Renal cortical epithelial cell (primary cell): ENCODE data around the gene KCNN3. TPM values are rescaled to one million over a fixed set of nuclear protein-coding genes. Genes with fewer than 3 reads are reported as not detected.

Source experiments
- DNase-seq: peaks from one replicate; pipeline ENCODE4 v3.0.0-alpha.2; 2011; ENCODE audit warnings: low read depth
- total RNA-seq: library from RNA; depleted of rRNA; stranded (reverse); fragments of >200 nt; gene quantifications from 2 replicates; pipeline ENCODE4 v1.2.3, GENCODE V29; 2014

Gene KCNN3
- total RNA-seq, 1 donor from 2014 or later = under 0.01 TPM

GRCh38 chr1:154816937-154817336 is 53.1 kb downstream of the KCNN3 start:
- no peak for DNase-seq

DNA sequence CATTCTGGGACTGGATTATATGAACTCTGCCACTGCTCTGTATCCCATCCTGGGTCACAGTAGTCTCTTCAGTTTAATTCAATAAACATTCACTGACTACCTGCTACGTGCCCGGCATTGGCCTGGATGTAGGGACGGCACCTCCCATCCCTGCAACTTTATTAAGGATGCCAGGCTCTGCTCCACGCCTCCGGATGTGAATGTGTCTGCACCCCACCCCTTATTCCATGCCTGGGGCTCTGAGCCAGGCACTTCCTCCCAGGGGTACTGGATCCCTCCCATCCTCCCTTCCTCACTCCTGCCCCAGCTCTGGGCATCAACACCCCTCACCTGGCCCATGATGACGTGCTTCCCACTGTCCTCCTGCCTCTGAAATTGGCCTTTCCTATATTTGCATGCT is 53.7 kb downstream of the KCNN3 start:
- no peak for DNase-seq

- no peak for DNase-seq
These were observed 56.1 kb downstream of the KCNN3 start for GRCh38 chr1:154813846-154814505.

- peak; percentile 50 for DNase-seq
These were observed 56.7 kb downstream of the KCNN3 start for GRCh38 chr1:154813300-154813816.

GRCh38 chr1:154812877-154813276 is 57.2 kb downstream of the KCNN3 start:
- DNase-seq = no peak

GRCh38 chr1:154810571-154810970 is 59.5 kb downstream of the KCNN3 start:
- no peak for DNase-seq

DNA sequence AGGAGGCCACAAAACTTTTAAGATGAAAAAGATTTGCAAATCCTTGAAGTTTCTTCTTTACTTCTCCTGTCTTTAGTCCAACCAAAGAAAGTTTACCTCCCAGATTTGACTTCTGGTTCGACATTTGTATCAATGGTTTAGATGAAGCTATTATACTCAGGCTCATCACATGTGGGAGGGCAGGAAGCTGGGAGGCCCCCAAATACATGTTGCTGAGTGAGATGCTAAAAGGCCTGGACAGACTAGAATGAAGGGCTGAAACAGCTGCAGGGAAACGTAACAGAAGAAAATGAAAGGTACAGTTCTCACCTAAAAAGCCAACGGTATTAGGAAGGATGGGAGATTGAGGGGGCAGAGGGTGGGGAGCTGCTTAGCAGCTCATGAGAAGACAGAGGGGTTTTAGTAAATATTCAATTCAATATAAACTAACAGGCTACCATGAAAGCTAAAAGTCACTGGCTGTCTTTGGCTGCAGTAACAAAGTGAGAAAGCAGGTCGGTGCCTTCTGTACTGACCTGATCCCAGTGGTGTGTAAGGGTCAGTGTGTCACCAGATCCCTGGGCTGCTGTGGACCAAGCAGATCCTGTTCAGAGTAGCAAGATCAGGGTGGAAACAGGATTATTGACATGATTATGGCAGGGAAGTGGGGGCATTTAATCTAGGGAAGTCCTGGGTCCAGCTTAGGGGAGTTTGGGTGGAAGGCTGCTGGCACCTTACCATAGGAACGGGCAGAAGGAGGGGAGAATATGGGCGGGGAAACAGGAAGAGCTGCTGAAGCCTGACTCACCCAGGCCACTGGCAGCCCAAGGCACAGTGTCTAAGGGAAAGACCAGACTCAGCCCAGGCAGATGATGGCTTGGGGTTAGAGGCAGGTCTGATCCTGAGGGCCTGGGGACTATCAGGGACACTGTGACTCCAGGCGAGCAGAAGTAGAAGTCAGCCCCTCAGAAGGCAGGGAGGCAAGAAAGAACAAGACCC is 60.4 kb downstream of the KCNN3 start:
- DNase-seq = peak; percentile 50

GRCh38 chr1:154808909-154809262 is 61.2 kb downstream of the KCNN3 start:
- peak; percentile 34 for DNase-seq

- DNase-seq = no peak
These were observed 61.7 kb downstream of the KCNN3 start for GRCh38 chr1:154808261-154808908.

GRCh38 chr1:154807048-154807591 is 63.0 kb downstream of the KCNN3 start:
- DNase-seq = no peak

DNA sequence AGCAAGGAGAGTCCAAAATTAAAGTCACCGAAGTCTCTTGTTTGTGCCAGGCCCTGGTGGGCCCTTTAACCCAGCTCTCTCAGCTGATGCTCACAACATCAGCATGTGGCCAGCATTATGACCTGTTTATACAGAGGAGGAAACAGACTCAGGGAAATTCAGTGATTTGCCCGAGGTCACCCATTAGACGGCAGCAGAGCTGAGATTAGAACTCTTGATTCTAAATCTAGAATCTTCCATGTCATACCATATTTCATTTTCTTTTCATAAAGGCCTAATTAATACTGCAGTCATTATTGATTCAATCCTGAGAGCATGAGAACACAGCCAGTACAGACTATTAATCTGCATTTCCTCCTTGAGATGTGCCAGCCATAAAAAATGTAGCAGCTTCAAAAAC is 63.7 kb downstream of the KCNN3 start:
- DNase-seq = no peak

DNA sequence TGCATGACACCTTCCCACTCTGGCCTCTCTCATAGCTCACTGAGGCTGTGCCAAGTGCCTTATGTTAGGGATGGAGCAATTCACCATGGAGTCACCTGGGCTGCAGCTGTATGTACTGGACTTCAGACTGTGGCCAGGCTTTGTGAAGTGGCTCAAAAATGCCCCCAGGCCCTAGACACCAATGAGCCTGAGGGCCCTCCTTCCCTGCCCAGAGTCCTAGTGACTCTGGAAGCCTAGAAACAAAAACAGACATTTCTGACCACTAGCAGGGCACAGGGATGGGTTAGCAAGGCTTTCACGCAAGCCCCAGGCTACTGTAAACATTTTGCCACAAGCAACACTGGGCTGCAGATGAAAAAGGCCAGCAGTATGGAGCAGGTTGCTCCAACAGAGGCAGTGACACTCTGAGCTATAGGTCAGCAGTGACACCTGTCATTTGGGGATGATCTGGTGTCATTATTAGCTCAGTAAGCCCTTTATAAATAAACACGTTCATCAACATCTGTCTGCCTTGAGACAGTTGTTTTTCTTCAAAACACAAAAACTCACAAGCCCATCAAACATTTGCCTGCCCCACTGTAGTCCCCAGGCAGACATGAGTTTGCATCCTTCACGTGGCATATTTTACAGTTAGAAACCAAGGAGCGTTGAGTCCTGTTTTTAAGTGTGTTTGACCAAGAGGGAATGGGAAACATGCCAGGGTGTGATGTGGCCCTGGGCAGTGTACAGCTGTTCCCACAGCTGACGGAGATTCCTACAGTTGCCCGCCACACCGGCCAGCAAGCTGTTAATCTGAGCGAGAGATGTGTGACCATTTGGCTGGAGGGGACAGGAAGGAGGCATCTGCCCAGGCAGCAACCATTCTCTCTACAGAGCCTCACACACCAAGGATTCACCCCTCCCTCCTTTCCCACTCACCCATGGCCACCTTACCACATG is 66.8 kb downstream of the KCNN3 start:
- DNase-seq = no peak

DNA sequence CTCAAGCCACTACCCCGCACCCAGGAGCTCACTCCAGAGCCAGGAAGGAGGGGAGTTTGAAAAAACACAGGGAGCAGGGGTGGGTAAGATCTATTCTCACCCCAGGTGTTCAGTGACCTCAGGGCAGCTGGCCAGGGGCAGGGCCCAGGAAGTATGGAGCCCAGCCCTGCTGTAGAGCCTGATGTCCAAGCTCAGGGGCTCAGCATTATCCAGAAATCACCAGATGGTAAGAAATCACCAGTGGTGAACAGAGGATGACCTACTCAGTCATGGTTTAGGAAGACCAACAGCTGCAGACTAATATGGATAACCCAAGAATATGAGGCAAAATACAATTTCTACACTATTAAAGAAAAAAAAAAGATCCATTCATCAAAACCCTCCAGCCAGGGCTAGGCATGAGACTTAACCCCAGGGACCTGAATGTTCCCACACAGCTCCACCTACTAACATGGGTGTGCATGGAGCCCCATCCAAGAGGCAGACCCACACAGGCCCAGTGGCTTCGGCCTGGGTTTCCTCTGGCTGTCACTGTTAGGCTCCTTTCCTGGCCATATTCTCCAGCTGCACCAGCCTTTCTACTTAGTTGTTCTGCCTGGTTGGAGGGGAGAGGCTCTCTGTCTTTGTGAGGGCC is 67.6 kb downstream of the KCNN3 start:
- no peak for DNase-seq

DNA sequence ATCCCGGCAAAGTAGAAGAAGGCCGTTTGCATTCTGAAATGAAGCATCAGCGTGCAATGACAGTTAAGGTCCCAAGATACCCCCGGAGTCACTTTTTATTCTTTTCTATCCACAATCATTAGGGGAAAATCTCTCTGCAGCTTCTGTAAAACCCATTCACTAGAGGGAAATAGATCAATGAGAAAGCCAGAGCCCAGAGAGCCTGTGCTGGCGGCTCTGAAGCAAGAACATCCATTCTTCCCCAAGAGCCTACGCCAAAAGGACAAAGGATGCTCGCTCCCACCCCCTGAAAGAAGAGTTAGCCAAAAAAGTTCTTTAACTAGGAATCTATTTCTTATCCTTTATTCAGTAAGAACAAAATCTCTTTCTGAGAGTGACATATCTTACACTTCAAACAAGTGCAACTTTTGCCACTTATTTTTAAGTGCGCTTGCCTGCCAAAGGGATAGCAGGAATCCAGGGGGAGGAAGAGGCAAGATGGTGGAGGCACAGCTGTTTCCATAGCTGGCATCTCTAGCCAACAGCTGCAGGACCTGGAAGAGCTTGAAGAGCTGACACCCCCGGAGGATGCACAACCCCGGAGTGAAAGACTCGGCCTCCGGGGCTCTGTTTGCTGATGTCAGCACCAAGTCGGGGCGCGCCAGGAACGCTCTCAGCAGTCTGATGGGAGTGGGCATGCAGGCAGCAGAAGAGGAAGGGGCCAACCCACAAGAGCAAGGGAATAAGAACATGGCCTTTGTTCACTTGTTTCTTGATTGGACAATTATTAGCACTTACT is 68.7 kb downstream of the KCNN3 start:
- no peak for DNase-seq

- no peak for DNase-seq
These were observed 70.9 kb downstream of the KCNN3 start for GRCh38 chr1:154799188-154799587.

GRCh38 chr1:154798645-154799044 is 71.4 kb downstream of the KCNN3 start:
- DNase-seq = no peak

DNA sequence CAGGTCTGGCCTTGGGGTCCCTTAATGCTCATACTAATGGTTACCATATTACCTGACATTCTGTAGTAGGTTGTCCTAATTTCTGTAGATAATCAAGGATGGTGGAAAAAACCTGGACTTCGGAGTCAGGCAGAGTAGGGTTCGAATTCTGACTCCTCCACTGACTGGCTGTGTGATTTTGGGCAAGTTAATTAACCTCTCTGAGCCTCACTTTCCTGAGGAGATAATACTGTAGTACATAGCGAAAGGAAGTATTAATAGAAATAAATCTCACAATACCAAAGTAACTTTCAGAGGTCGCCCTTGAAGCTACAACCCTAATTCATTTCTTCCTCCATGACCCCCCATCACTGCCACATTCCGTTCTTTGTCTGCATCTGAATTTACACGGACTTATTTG is 72.9 kb downstream of the KCNN3 start:
- no peak for DNase-seq

DNA sequence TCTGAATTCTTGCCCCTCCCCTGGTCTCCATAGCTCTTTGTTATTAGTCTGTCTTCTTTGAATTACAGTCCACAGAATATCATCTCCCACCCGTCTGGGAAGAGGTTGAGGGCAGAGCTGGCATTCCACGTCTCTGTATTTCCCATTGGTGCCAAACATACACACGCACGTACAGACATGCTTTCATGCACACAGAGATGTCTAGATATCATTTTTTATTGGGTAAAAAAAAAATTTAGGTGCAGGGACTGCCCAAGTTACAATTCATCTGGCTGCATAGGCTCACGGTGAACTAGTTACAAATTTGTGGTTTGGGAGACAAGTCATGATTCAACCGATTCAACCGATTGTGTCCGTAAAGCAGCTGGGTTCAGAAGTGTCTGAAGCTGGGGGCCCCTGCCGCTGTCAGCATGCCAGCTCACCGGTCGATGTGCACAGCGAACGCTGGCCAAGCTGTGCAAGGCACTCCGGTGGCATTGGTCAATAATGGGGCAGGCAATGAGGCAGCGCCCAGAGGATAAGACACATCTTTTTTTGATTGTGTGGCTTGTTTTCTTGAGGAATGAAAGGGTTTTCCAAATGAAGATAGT is 73.7 kb downstream of the KCNN3 start:
- DNase-seq = no peak

DNA sequence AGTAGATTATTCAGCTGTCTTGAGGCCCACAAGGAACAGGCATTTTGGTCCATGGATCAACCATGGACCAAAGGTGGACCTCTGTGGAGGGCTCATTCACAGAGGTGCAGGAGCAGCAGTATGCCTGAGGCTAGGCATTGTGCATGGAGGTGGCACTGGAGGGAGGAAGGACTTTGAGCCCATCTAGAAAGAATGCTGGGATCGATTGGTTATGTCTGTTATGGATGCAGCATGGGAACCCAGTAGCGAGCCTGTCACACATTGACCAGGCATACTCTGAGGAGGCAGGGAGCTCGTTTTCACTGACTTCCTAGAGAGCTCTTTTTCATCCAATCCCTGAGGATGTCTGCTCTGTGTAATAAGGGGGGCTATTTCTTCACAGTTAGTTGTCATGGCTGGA is 75.5 kb downstream of the KCNN3 start:
- no peak for DNase-seq
